Measurements from ENCODE around the gene THRSP. TPM values are rescaled to one million over a fixed set of nuclear protein-coding genes. Genes with fewer than 3 reads are reported as not detected.

Gene THRSP
- total and polyA plus RNA-seq, 2 experiments from 2014 or later, result not detected

DNA sequence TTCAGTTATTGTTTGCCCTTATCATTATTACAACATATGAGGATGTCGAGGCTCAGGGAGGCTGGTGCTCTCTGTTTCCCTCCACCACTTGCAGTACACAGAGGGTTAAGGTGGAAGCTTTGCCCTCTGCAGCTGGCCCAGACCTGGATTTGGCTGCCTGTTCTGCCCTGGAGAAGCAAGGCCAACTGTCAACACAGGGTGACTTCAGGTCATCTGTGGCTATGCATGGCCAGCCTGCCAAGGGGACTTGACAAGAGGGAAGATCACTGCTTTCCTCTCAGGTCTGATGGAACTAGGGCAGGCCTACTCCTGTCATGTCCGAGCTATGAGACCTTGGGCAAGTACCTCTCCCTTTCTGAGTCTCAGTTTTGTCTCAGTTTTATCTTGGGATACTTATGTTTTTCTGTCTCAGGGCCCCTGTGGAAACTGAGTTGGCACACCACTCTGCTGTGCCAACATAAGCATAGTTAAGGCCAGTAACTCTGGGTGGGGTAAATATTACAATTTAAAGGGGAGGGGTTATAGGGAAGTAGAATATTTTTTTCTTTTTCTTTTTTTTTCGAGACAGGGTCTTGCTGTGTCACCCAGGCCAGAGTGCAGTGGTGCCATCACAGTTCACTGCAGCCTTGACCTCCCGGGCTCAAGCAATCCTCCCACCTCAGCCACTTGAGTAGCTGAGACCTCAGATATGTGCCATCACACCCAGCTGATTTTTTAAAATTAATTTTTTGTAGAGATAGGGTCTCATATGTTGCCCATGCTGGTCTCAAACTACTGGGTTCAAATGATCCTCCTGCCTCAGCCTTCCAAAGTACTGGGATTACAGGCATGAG is 2.4 kb upstream of the THRSP start:
- no peaks in the 10 kb centered on the region for H3K79me2 ChIP-seq (replicated peaks; ENCODE audit: insufficient read depth)
- no peak overlapping the region for H2AFZ ChIP-seq
- Mint-ChIP-seq H3K27ac (no peak overlapping the region), H3K4me3 (no peak overlapping the region), H3K9me3 (no peaks in the 10 kb centered on the region), H3K36me3 (ENCODE audit: low read depth) (no peaks in the 10 kb centered on the region), H3K27me3 (ENCODE audit: insufficient read depth, low read depth, poor library complexity) (peaks cover 2% of the 10 kb centered on the region), H3K4me1 (no peaks in the 10 kb centered on the region)
- no peak overlapping the region for H3K27ac ChIP-seq (ENCODE audit: low read depth)
- H3K4me1 ChIP-seq (ENCODE audit: insufficient read depth), result no peaks in the 10 kb centered on the region
- no peaks in the 10 kb centered on the region for H3K9me2 ChIP-seq (ENCODE audit: insufficient read depth)
- no peaks in the 10 kb centered on the region for H3K27me3 ChIP-seq (ENCODE audit: insufficient read depth)
- no peaks in the 10 kb centered on the region for H3F3A ChIP-seq (replicated peaks; ENCODE audit: low read depth)
- H3K4me3 ChIP-seq, result no peak overlapping the region
- H4K20me1 ChIP-seq (replicated peaks; ENCODE audit: insufficient read depth), result no peaks in the 10 kb centered on the region
- ATAC-seq (no peak), DNase-seq (ENCODE audit: low spot score) (no peak)
- H3K36me3 ChIP-seq (ENCODE audit: insufficient read depth), result no peaks in the 10 kb centered on the region
- H3K4me2 ChIP-seq, result no peak overlapping the region
- TF ChIP-seq, protein P1, sequence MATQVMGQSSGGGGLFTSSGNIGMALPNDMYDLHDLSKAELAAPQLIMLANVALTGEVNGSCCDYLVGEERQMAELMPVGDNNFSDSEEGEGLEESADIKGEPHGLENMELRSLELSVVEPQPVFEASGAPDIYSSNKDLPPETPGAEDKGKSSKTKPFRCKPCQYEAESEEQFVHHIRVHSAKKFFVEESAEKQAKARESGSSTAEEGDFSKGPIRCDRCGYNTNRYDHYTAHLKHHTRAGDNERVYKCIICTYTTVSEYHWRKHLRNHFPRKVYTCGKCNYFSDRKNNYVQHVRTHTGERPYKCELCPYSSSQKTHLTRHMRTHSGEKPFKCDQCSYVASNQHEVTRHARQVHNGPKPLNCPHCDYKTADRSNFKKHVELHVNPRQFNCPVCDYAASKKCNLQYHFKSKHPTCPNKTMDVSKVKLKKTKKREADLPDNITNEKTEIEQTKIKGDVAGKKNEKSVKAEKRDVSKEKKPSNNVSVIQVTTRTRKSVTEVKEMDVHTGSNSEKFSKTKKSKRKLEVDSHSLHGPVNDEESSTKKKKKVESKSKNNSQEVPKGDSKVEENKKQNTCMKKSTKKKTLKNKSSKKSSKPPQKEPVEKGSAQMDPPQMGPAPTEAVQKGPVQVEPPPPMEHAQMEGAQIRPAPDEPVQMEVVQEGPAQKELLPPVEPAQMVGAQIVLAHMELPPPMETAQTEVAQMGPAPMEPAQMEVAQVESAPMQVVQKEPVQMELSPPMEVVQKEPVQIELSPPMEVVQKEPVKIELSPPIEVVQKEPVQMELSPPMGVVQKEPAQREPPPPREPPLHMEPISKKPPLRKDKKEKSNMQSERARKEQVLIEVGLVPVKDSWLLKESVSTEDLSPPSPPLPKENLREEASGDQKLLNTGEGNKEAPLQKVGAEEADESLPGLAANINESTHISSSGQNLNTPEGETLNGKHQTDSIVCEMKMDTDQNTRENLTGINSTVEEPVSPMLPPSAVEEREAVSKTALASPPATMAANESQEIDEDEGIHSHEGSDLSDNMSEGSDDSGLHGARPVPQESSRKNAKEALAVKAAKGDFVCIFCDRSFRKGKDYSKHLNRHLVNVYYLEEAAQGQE (IDR thresholded peaks at IDR 0.05; ENCODE audit: unreplicated experiment), result no peak
- TF ChIP-seq CREB1 (CRISPR knock-in tag; IDR thresholded peaks at IDR 0.05; ENCODE audit: low read depth) (no peak), ZNF331 (CRISPR knock-in tag; IDR thresholded peaks at IDR 0.05; ENCODE audit: low read depth) (no peak), JUNB (IDR thresholded peaks at IDR 0.05; ENCODE audit: unreplicated experiment) (no peak), ZNF114 (CRISPR knock-in tag; IDR thresholded peaks at IDR 0.05) (no peak), NANOG (IDR thresholded peaks at IDR 0.05; ENCODE audit: borderline replicate concordance) (no peak), POLR2AphosphoS5 (IDR thresholded peaks at IDR 0.05; ENCODE audit: low read depth) (no peak), EZH2 (IDR thresholded peaks at IDR 0.05; ENCODE audit: low read depth, unreplicated experiment) (no peak), STAT1 (IDR thresholded peaks at IDR 0.05; ENCODE audit: unreplicated experiment) (no peak), EZH2phosphoT487 (IDR thresholded peaks at IDR 0.05; ENCODE audit: unreplicated experiment) (no peak)
- TF ChIP-seq, protein P2, sequence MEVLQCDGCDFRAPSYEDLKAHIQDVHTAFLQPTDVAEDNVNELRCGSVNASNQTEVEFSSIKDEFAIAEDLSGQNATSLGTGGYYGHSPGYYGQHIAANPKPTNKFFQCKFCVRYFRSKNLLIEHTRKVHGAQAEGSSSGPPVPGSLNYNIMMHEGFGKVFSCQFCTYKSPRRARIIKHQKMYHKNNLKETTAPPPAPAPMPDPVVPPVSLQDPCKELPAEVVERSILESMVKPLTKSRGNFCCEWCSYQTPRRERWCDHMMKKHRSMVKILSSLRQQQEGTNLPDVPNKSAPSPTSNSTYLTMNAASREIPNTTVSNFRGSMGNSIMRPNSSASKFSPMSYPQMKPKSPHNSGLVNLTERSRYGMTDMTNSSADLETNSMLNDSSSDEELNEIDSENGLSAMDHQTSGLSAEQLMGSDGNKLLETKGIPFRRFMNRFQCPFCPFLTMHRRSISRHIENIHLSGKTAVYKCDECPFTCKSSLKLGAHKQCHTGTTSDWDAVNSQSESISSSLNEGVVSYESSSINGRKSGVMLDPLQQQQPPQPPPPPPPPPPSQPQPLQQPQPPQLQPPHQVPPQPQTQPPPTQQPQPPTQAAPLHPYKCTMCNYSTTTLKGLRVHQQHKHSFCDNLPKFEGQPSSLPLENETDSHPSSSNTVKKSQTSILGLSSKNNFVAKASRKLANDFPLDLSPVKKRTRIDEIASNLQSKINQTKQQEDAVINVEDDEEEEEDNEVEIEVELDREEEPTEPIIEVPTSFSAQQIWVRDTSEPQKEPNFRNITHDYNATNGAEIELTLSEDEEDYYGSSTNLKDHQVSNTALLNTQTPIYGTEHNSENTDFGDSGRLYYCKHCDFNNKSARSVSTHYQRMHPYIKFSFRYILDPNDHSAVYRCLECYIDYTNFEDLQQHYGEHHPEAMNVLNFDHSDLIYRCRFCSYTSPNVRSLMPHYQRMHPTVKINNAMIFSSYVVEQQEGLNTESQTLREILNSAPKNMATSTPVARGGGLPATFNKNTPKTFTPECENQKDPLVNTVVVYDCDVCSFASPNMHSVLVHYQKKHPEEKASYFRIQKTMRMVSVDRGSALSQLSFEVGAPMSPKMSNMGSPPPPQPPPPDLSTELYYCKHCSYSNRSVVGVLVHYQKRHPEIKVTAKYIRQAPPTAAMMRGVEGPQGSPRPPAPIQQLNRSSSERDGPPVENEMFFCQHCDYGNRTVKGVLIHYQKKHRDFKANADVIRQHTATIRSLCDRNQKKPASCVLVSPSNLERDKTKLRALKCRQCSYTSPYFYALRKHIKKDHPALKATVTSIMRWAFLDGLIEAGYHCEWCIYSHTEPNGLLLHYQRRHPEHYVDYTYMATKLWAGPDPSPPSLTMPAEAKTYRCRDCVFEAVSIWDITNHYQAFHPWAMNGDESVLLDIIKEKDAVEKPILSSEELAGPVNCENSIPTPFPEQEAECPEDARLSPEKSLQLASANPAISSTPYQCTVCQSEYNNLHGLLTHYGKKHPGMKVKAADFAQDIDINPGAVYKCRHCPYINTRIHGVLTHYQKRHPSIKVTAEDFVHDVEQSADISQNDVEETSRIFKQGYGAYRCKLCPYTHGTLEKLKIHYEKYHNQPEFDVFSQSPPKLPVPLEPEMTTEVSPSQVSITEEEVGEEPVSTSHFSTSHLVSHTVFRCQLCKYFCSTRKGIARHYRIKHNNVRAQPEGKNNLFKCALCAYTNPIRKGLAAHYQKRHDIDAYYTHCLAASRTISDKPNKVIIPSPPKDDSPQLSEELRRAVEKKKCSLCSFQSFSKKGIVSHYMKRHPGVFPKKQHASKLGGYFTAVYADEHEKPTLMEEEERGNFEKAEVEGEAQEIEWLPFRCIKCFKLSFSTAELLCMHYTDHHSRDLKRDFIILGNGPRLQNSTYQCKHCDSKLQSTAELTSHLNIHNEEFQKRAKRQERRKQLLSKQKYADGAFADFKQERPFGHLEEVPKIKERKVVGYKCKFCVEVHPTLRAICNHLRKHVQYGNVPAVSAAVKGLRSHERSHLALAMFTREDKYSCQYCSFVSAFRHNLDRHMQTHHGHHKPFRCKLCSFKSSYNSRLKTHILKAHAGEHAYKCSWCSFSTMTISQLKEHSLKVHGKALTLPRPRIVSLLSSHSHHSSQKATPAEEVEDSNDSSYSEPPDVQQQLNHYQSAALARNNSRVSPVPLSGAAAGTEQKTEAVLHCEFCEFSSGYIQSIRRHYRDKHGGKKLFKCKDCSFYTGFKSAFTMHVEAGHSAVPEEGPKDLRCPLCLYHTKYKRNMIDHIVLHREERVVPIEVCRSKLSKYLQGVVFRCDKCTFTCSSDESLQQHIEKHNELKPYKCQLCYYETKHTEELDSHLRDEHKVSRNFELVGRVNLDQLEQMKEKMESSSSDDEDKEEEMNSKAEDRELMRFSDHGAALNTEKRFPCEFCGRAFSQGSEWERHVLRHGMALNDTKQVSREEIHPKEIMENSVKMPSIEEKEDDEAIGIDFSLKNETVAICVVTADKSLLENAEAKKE (CRISPR knock-in tag; IDR thresholded peaks at IDR 0.05), result no peak
- TF ChIP-seq, protein P3, sequence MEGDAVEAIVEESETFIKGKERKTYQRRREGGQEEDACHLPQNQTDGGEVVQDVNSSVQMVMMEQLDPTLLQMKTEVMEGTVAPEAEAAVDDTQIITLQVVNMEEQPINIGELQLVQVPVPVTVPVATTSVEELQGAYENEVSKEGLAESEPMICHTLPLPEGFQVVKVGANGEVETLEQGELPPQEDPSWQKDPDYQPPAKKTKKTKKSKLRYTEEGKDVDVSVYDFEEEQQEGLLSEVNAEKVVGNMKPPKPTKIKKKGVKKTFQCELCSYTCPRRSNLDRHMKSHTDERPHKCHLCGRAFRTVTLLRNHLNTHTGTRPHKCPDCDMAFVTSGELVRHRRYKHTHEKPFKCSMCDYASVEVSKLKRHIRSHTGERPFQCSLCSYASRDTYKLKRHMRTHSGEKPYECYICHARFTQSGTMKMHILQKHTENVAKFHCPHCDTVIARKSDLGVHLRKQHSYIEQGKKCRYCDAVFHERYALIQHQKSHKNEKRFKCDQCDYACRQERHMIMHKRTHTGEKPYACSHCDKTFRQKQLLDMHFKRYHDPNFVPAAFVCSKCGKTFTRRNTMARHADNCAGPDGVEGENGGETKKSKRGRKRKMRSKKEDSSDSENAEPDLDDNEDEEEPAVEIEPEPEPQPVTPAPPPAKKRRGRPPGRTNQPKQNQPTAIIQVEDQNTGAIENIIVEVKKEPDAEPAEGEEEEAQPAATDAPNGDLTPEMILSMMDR (conservative IDR thresholded peaks at IDR 0.05; ENCODE audit: low read depth in 2 of 2), result no peak
- TF ChIP-seq, protein P4, sequence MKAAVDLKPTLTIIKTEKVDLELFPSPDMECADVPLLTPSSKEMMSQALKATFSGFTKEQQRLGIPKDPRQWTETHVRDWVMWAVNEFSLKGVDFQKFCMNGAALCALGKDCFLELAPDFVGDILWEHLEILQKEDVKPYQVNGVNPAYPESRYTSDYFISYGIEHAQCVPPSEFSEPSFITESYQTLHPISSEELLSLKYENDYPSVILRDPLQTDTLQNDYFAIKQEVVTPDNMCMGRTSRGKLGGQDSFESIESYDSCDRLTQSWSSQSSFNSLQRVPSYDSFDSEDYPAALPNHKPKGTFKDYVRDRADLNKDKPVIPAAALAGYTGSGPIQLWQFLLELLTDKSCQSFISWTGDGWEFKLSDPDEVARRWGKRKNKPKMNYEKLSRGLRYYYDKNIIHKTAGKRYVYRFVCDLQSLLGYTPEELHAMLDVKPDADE (IDR thresholded peaks at IDR 0.05), result no peak
